ENCODE data around the gene STEEP1.
A peak's percentile ranks its signal among the peaks of the same experiment; 100 is the strongest.
"Not testable (repeated sequence)": the region's sequence is repeated elsewhere in the genome, so short reads cannot be mapped to it uniquely, and the experiment has no call there.

The STEEP1 gene

GRCh38 chrX:119495734-119496726, 69.2 kb downstream of the STEEP1 start:
- in situ Hi-C loops (cut with HindIII; ENCODE audit: low pct_ligation_motif_present, low pct_unique_long_range_greater_than_20kb, low sequenced_read_pairs) = no loop called here
- no peak for DNase-seq

- in situ Hi-C loops (cut with HindIII; ENCODE audit: low pct_ligation_motif_present, low pct_unique_long_range_greater_than_20kb, low sequenced_read_pairs); DNase-seq: not testable (repeated sequence)
Observed at GRCh38 chrX:119493851-119494495, 71.2 kb downstream of the STEEP1 start.

- in situ Hi-C loops (cut with HindIII; ENCODE audit: low pct_ligation_motif_present, low pct_unique_long_range_greater_than_20kb, low sequenced_read_pairs) = no loop called here
- DNase-seq = no peak
Observed at GRCh38 chrX:119492463-119492862, 72.7 kb downstream of the STEEP1 start.

- DNase-seq = no peak
- in situ Hi-C loops (cut with HindIII; ENCODE audit: low pct_ligation_motif_present, low pct_unique_long_range_greater_than_20kb, low sequenced_read_pairs) = no loop called here
Observed at GRCh38 chrX:119489212-119490074, 75.8 kb downstream of the STEEP1 start.

- DNase-seq = peak; percentile 49
- in situ Hi-C loops (cut with HindIII; ENCODE audit: low pct_ligation_motif_present, low pct_unique_long_range_greater_than_20kb, low sequenced_read_pairs) = no loop called here
Observed at GRCh38 chrX:119488749-119489148, 76.5 kb downstream of the STEEP1 start.

Measured in ACHN (cell line).